Measurements from ENCODE around the gene RABL3.
"Not testable (repeated sequence)": the region's sequence is repeated elsewhere in the genome, so short reads cannot be mapped to it uniquely, and the experiment has no call there.

Gene RABL3

DNA sequence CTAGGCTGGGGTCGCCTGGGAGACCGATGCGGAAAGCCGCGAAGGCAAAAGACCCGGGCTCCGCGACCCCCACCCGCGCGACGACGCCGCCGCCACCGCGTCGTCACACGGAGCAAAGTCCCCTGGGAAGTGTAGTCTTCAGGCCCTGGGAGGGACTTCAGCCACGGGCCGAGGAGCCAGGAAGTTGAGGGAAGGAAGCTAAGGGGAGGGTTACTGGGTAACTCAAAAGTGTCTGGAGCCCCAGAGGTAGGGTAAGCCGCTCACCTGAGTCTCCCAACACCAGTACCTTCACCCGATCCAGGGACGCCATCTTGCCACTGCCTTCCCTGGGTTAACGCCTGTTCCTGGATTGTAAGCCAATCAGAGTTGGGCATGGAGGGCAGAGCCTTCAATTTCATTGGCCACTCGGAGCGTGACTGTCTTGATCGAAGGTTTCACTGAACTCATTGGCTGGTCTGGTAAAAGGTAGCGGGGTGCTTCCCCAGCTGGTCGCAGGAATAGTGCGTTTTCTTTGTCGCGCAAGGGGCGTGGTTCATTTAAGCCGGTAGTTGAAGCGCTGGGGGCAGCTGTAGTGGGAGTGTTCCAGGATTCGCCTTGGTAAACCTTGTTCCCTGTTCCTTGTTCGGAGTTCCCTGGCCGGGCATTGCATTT lies at the start of gene RABL3, which contains the start of gene GTF2E1:
Gene RABL3 (minus strand): TSS at position 319 of the 651 bp plus-strand sequence. CDS start 9 bp downstream, at position 310.
Gene GTF2E1 (plus strand): TSS at position 547 of the 651 bp plus-strand sequence. CDS start 7,809 bp downstream, outside the sequence.
- peak; percentile 99 for DNase-seq

- DNase-seq = peak; percentile 80
Measured at GRCh38 chr3:120791913-120792312, 49.6 kb upstream of the RABL3 start.

- DNase-seq = no peak
Measured at GRCh38 chr3:120791010-120791409, 48.7 kb upstream of the RABL3 start.

DNA sequence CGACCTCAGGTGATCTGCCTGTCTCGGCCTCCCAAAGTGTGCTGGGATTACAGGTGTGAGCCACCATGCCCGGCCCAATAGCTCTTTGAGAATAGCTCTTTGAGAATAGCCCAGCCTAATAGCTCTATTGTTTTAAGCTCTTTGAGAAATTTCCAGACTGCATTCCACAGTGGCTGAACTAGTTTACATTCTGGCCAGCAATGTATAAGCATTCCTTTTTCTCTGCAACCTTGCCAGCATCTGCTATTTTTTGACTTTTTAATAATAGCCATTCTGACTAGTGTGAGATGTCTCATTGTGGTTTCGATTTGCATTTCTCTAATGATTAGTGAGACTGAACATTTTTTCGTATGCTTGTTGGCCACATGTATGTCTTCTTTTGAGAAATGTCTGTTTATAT lies 43.5 kb upstream of the RABL3 start:
- DNase-seq = peak; percentile 39

DNA sequence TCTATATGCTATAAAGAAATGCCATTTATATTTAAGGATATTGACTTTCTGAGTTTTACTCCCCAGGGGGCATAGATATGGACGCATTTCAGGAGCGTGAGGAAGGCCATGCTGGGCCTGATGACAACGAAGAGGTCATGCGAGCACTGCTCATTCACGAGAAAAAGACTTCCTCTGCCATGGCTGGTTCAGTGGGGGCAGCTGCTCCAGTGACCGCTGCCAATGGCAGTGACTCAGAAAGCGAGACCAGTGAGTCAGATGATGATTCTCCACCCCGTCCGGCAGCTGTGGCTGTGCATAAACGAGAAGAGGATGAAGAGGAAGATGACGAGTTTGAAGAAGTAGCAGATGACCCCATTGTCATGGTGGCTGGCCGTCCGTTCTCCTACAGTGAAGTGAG lies 38.7 kb upstream of the RABL3 start:
- peak; percentile 93 for DNase-seq

DNA sequence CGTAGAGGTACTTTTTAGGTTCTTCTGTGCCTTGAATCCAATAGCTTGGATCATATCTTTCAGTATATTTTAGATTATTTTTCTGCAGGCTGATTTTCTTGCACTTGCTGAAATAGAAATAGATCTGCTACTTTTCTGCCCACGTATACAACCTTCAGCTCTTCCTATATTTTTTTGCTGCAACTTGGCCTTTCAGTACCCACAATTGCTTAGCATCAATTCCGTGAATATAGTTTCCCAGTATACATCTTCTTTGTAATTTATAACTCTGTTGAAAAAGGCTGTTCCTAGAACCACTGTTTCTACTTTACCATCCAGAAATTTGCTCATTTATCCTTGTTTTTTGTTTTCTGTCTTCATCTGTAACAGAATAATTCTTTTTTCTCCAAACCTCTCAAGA lies 36.5 kb upstream of the RABL3 start:
- no peak for DNase-seq

GRCh38 chr3:120775411-120775810 lies 33.1 kb upstream of the RABL3 start:
- DNase-seq = no peak

DNA sequence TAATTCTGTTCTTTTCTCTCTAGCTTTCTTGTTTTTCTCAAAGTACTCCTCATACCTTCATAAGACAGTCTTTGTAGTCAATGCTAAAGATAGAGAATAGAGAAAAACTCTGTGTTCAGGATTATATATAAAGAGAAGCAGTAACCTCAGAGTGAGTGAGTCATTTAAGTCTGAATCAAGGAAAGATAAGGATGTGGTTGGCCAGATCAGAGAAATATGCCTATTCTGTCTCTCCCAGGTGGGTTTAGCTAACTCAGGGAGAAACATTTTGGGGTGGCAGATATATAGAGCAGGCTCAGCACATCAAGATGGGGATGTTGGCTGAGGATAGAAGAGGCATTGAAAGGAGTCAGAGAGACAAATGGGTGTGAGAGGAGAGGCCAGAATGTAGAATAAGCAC lies 31.6 kb upstream of the RABL3 start:
- DNase-seq = peak; percentile 24

DNA sequence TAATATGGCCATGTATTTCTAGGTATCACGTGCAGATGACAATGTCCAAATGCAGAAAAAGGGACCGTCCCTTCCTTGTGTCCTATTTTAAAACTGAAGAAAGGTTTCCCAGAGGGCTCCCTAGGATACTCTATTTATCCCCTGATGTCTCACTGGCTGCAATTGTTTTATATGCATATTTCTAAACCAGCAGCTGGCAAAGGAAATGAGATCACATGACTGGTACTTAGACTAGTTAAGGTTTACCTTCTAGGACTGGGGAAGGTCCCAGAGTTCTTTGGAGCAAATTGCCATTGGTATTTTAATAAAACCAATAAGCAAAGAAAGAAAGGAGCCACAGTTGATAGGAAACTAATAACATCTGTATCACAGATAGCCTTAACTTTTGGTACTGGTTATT lies 29.8 kb upstream of the RABL3 start:
- no peak for DNase-seq

DNA sequence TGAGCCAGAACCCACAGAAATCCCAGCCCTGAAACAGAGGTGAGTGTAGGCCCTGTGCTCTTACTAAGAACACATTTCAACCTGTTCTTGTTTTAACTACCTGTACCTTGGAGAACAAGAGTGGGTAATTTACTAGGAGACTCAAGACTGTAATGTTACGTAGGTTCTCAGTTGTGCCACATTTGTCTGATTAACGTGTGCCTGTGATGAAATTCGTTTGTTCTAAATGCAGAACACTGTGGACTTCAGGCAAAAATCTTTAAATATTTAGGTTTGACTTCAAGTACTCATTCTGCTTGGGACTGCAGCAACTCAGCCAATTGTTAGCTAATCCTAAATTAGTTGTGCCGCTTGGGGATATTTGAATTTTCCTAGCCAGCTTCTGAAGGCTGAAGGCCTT lies 28.6 kb upstream of the RABL3 start:
- DNase-seq = no peak

GRCh38 chr3:120769436-120769835 lies 27.1 kb upstream of the RABL3 start:
- DNase-seq = no peak

DNA sequence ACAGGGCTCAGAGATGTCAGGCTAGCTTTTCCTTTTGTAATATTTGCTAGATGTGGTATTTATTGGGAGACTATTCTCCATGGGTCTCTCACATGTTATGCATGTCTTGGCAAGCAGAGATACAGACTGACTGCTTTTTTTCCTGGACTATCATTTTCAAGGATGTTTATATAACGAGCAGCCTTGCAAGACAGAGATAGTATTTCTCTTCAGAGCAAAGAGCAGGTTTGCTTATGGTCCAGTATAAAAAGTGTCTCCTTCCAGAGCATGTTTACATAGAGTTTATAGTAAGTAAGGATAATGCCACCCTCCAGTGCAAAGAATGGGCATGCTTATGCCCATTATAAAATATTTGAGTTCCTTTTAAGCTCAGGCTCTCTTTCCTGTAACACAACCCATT lies 24.8 kb upstream of the RABL3 start:
- DNase-seq = no peak

- no peak for DNase-seq
Measured at GRCh38 chr3:120766576-120766975, 24.3 kb upstream of the RABL3 start.

- DNase-seq = no peak
Measured at GRCh38 chr3:120765830-120766493, 23.6 kb upstream of the RABL3 start.

GRCh38 chr3:120764206-120764605 lies 21.9 kb upstream of the RABL3 start:
- no peak for DNase-seq

- DNase-seq = no peak
Measured at GRCh38 chr3:120763601-120764000, 21.3 kb upstream of the RABL3 start.

DNA sequence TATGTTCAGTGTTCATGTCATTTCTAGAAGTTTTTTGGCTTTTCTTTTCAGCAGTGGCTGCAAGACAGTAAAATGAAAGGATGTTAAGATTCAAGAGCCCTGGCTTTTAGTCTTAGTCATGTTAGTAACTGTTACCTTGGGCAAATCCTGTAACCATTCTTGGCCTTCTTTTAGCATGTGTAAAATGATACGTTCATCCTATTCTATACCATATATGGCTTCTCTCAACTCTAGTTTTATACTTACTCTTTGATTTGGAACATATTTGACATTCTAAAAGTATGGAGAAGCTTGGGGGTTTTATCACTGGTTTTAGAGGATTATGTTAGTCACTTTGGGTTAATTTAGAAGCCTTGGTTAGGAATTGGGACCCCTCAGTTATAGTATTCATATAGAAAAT lies 20.3 kb upstream of the RABL3 start:
- DNase-seq = peak; percentile 55

- not testable (repeated sequence) for DNase-seq
Measured at GRCh38 chr3:120758551-120758950, 16.2 kb upstream of the RABL3 start.

DNA sequence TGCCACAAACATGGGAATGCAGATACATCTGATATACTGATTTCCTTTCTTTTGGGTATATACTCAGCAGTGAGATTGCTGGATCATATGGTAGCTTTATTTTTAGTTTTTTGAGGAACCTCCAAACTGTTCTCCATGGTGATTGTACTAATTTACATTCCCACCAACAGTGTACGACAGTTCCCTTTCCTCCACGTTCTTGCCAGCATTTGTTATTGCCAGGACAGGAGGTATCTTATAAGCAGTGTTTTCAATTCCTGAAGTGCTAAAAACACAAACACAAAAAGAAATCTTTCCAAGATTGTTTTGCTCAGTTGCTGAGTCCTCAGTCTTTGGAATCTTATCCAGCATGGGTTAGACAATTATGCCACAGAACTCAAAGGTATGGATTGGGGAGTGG lies 13.7 kb upstream of the RABL3 start:
- DNase-seq = no peak

- DNase-seq = peak; percentile 32
Measured at GRCh38 chr3:120753810-120754209, 11.5 kb upstream of the RABL3 start.

DNA sequence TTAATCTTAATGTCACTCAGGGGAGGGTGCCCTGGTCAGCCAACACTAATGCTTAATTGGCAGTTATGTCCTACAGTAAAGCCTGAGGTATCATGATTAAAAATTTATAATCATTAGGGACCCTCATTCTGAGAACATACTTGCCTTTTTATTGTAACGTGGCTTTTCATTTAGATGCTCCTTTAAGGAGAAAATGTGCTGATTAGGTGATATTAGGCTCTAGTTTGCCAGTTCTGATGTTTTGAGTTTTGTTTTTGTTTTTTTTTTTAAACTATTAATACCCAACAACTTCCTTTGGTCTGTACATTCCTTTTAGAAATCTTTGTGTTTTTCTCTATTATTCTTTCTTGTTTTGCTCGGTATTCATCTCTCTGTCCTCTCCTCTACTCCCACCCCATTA lies 10.5 kb upstream of the RABL3 start:
- DNase-seq = no peak

DNA sequence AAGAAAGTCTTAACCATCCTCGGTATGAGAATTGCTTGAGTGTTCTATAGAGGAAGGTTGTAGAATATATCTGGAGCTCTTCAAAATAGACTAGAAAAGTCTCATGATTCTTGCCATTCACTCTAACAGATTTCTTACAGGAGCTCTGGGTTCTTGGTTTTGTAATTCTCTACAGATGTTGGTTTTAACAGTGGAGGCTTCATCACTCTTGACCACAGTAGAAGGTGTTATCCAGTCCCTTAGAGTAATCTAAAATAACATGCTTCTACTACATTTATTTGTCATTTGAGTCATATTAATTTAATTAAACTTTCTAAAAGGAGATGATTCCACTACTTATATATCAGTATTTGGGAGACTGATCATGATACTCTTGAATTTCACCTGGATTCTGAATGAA lies 9.9 kb upstream of the RABL3 start:
- no peak for DNase-seq

- DNase-seq = peak; percentile 29
Measured at GRCh38 chr3:120749843-120750242, 7.5 kb upstream of the RABL3 start.

- DNase-seq = no peak
Measured at GRCh38 chr3:120745466-120745865, 3.1 kb upstream of the RABL3 start.

Measured in HCEC 1CT (cell line).